HEK293 (cell line): ENCODE data around the gene ASPSCR1.

Source experiments
- CTCF ChIP-seq: fragments of 450-650 bp; formaldehyde crosslinking; IDR thresholded peaks from 2 replicates; pipeline ENCODE4 v1.5.1; 2016; ENCODE audit warnings: missing biosample characterization, missing genetic modification characterization
- KLF16 ChIP-seq: fragments of 450-650 bp; formaldehyde crosslinking; IDR thresholded peaks from 2 replicates; pipeline ENCODE4 v1.5.1; 2017; ENCODE audit warnings: missing biosample characterization, missing genetic modification characterization
- ZBTB17 ChIP-seq: fragments of 450-650 bp; formaldehyde crosslinking; IDR thresholded peaks from 2 replicates; pipeline ENCODE4 v1.5.1; 2016; ENCODE audit warnings: missing biosample characterization, missing genetic modification characterization
- ZBTB20 ChIP-seq: fragments of 450-650 bp; formaldehyde crosslinking; IDR thresholded peaks from 2 replicates; pipeline ENCODE4 v1.5.1; 2016; ENCODE audit warnings: missing biosample characterization, missing genetic modification characterization
- ZFP3 ChIP-seq: fragments of 450-650 bp; formaldehyde crosslinking; IDR thresholded peaks from 2 replicates; pipeline ENCODE4 v1.5.1; 2016; ENCODE audit warnings: low read depth, missing biosample characterization, missing genetic modification characterization
- ZNF2 ChIP-seq: fragments of 450-650 bp; formaldehyde crosslinking; IDR thresholded peaks from 2 replicates; pipeline ENCODE4 v1.5.1; 2016; ENCODE audit warnings: missing biosample characterization, missing genetic modification characterization
- ZNF274 ChIP-seq, 2 experiments: fragments of 200-500 bp in 1 of 2; fragments of 450-650 bp in 1 of 2; sonication (Bioruptor generic) in 1 of 2; formaldehyde crosslinking in 1 of 2; IDR thresholded peaks; 2 replicates each; pipeline versions ENCODE4 v1.5.1 to v1.6.1; 2014 to 2016; ENCODE audit warnings: borderline replicate concordance in 1 of 2, inconsistent platforms in 1 of 2, low read length in 1 of 2, missing biosample characterization in 1 of 2, missing genetic modification characterization in 1 of 2
- ZNF626 ChIP-seq: fragments of 450-650 bp; sonication (Bioruptor Pico); formaldehyde crosslinking; IDR thresholded peaks from 2 replicates; pipeline ENCODE4 v1.5.1; 2018; ENCODE audit warnings: missing biosample characterization, missing genetic modification characterization, inconsistent platforms
- ZNF792 ChIP-seq: fragments of 450-650 bp; formaldehyde crosslinking; IDR thresholded peaks from 2 replicates; pipeline ENCODE4 v1.5.1; 2016; ENCODE audit warnings: missing biosample characterization, missing genetic modification characterization

- no peak for TF ChIP-seq CTCF (tag by site-specific recombination)
- no peak for TF ChIP-seq KLF16 (tag by site-specific recombination)
- TF ChIP-seq ZBTB17 (tag by site-specific recombination), result no peak
- TF ChIP-seq ZNF2, result no peak
- TF ChIP-seq ZNF626, result no peak
- no peak for TF ChIP-seq ZBTB20
- TF ChIP-seq ZNF792 (tag by site-specific recombination), result no peak
- TF ChIP-seq ZNF274 (IDR thresholded peaks at IDR 0.05; ENCODE audit: low read length), result no peak
- TF ChIP-seq ZNF274 (tag by site-specific recombination; IDR thresholded peaks at IDR 0.05; ENCODE audit: borderline replicate concordance), result no peak
- TF ChIP-seq ZFP3 (tag by site-specific recombination), result no peak
These were observed 22.3 kb upstream of the ASPSCR1 start for GRCh38 chr17:81955058-81955681.
